OCI-LY3 (cell line): ENCODE measurements around the gene DST.

ENCODE experiments used
- H2AFZ ChIP-seq: fragments of 200-600, 300-600 bp; shearing (Covaris generic); 2 replicates; pipeline ENCODE4 v1.6.0; 2014; ENCODE audit warnings: antibody characterized with exemption, low read depth, low read length
- H3K27ac ChIP-seq: fragments of 200-600, 300-600 bp; sonication (generic); 2 replicates; pipeline ENCODE4 v1.5.1; 2014; ENCODE audit warnings: mild to moderate bottlenecking, low read length, moderate library complexity, mixed read lengths
- H3K27me3 ChIP-seq: fragments of 200-600, 300-600 bp; sonication (generic); 2 replicates; pipeline ENCODE4 v1.6.1; 2014; ENCODE audit warnings: low read depth, low read length, mixed read lengths
- H3K36me3 ChIP-seq: fragments of 200-600, 300-600 bp; sonication (generic); replicated peaks from 2 replicates; pipeline ENCODE3; 2014; ENCODE audit warnings: low read depth, low read length, mixed read lengths
- H3K4me1 ChIP-seq: fragments of 300-600, 200-600 bp; sonication (generic); 2 replicates; pipeline ENCODE4 v1.6.1; 2014; ENCODE audit warnings: low read length, mixed read lengths
- H3K4me2 ChIP-seq: fragments of 200-600, 300-600 bp; sonication (generic); 2 replicates; pipeline ENCODE4 v1.6.1; 2014; ENCODE audit warnings: low read length, mixed read lengths
- H3K4me3 ChIP-seq: fragments of 300-600, 200-600 bp; sonication (generic); 2 replicates; pipeline ENCODE4 v1.5.1; 2014; ENCODE audit warnings: antibody characterized with exemption, mild to moderate bottlenecking, low read length, moderate library complexity
- H3K79me2 ChIP-seq: fragments of 300-600, 200-600 bp; shearing (Covaris generic); 2 replicates; pipeline ENCODE4 v1.6.1; 2014; ENCODE audit warnings: mild to moderate bottlenecking, low read length, mixed read lengths
- H3K9ac ChIP-seq: fragments of 300-600, 200-600 bp; shearing (Covaris generic); 2 replicates; pipeline ENCODE4 v1.6.0; 2014; ENCODE audit warnings: mild to moderate bottlenecking, low read length, moderate library complexity
- H3K9me3 ChIP-seq: fragments of 200-600, 300-600 bp; shearing (Covaris generic); 2 replicates; pipeline ENCODE4 v1.6.1; 2014; ENCODE audit warnings: low read length, mixed read lengths; ENCODE audit not compliant: insufficient read depth
- H4K20me1 ChIP-seq: fragments of 200-600, 300-600 bp; sonication (generic); 2 replicates; pipeline ENCODE4 v1.6.1; 2016; ENCODE audit warnings: low read length, mixed read lengths; ENCODE audit not compliant: insufficient read depth
- CTCF ChIP-seq: fragments of 200-600, 300-600 bp; sonication (generic); IDR thresholded peaks from 2 replicates; pipeline ENCODE4 v1.5.1; 2014; ENCODE audit warnings: antibody characterized with exemption, low read length, low read depth
- EZH2phosphoT487 ChIP-seq: fragments of 200-600 bp; shearing (Covaris generic); IDR thresholded peaks from 2 replicates; pipeline ENCODE4 v1.6.1; 2018; ENCODE audit warnings: antibody characterized with exemption, mixed run types, low read depth

The DST gene

GRCh38 chr6:56642366-56643261 is at the start of gene DST:
TSS of gene DST (minus strand) at chr6:56642889.
- H3K9ac ChIP-seq = no peak within 1 kb of the TSS
- TF ChIP-seq EZH2phosphoT487 = no peak
- TF ChIP-seq CTCF = no peak

GRCh38 chr6:56691814-56692213 is 49.1 kb upstream of the DST start:
- Histone ChIP-seq H3K4me1 (peaks cover 29% of the 10 kb centered on the region), H3K27ac (no peak overlapping the region), H3K9ac (no peak overlapping the region), H3K4me2 (no peak overlapping the region), H2AFZ (no peak overlapping the region), H4K20me1 (no peaks in the 10 kb centered on the region), H3K4me3 (no peak overlapping the region), H3K9me3 (no peaks in the 10 kb centered on the region), H3K27me3 (no peaks in the 10 kb centered on the region), H3K79me2 (no peaks in the 10 kb centered on the region), H3K36me3 (no peaks in the 10 kb centered on the region)
- no peak for TF ChIP-seq CTCF
- TF ChIP-seq EZH2phosphoT487 = no peak

More at GRCh38 chr6:56642366-56643261, at the start of gene DST:
- Histone ChIP-seq H3K4me2 (no peak within 1 kb of the TSS), H3K79me2 (no peaks in the 10 kb centered on the region), H2AFZ (peak within 1 kb of the TSS; percentile 0; the same call in 1 of the 2 replicates), H3K4me1 (peaks cover 4% of the 10 kb centered on the region; the same call in 1 of the 2 replicates), H3K27ac (no peak within 1 kb of the TSS), H4K20me1 (no peaks in the 10 kb centered on the region), H3K27me3 (peaks cover 4% of the 10 kb centered on the region; the same call in 1 of the 2 replicates), H3K36me3 (no peaks in the 10 kb centered on the region), H3K9me3 (no peaks in the 10 kb centered on the region), H3K4me3 (no peak within 1 kb of the TSS)

GRCh38 chr6:56691286-56691595 is 48.6 kb upstream of the DST start:
- H3K36me3 ChIP-seq = no peaks in the 10 kb centered on the region
- no peak overlapping the region for H2AFZ ChIP-seq
- no peaks in the 10 kb centered on the region for H3K79me2 ChIP-seq
- peaks cover 29% of the 10 kb centered on the region for H3K4me1 ChIP-seq
- H3K4me3 ChIP-seq = no peak overlapping the region
- no peak overlapping the region for H3K4me2 ChIP-seq
- H3K9me3 ChIP-seq = no peaks in the 10 kb centered on the region
- TF ChIP-seq EZH2phosphoT487 (no peak), CTCF (no peak)
- no peak overlapping the region for H3K9ac ChIP-seq
- H3K27me3 ChIP-seq = no peaks in the 10 kb centered on the region
- no peaks in the 10 kb centered on the region for H4K20me1 ChIP-seq
- no peak overlapping the region for H3K27ac ChIP-seq

GRCh38 chr6:56690519-56691285 is 48.0 kb upstream of the DST start:
- H3K79me2 ChIP-seq = no peaks in the 10 kb centered on the region
- no peak overlapping the region for H2AFZ ChIP-seq
- H4K20me1 ChIP-seq = no peaks in the 10 kb centered on the region
- peaks cover 29% of the 10 kb centered on the region for H3K4me1 ChIP-seq
- H3K9me3 ChIP-seq = no peaks in the 10 kb centered on the region
- TF ChIP-seq EZH2phosphoT487 (no peak), CTCF (no peak)
- no peaks in the 10 kb centered on the region for H3K36me3 ChIP-seq
- no peaks in the 10 kb centered on the region for H3K27me3 ChIP-seq
- H3K27ac ChIP-seq = no peak overlapping the region
- H3K9ac ChIP-seq = no peak overlapping the region
- no peak overlapping the region for H3K4me2 ChIP-seq
- no peak overlapping the region for H3K4me3 ChIP-seq
